GM19455 (cell line): ENCODE results near the gene SIDT1.

Source experiments
- ATAC-seq: cut with Tn5 transposase; IDR thresholded peaks from one replicate; pipeline ENCODE4 v1.9.1; 2021; ENCODE audit not compliant: unreplicated experiment

SIDT1 gene

GRCh38 chr3:113531826-113532697 is at the start of gene SIDT1:
SIDT1 (plus strand) TSS chr3:113532555; CDS start chr3:113533022, 467 bp downstream.
- ATAC-seq = peak; percentile 69

- ATAC-seq = no peak
These were observed 47.2 kb upstream of the SIDT1 start for GRCh38 chr3:113485161-113485609.

GRCh38 chr3:113495035-113495434 is 37.3 kb upstream of the SIDT1 start:
- no peak for ATAC-seq

- ATAC-seq = no peak
These were observed 35.4 kb upstream of the SIDT1 start for GRCh38 chr3:113496924-113497323.

- no peak for ATAC-seq
These were observed 33.9 kb upstream of the SIDT1 start for GRCh38 chr3:113498221-113499005.

GRCh38 chr3:113499081-113499480 is 33.3 kb upstream of the SIDT1 start:
- ATAC-seq = no peak

GRCh38 chr3:113501597-113501996 is 30.8 kb upstream of the SIDT1 start:
- no peak for ATAC-seq

GRCh38 chr3:113505867-113506266 is 26.5 kb upstream of the SIDT1 start:
- no peak for ATAC-seq

GRCh38 chr3:113507501-113508067 is 24.8 kb upstream of the SIDT1 start:
- no peak for ATAC-seq

- ATAC-seq = no peak
These were observed 23.4 kb upstream of the SIDT1 start for GRCh38 chr3:113508966-113509365.

- peak; percentile 3 for ATAC-seq
These were observed 18.0 kb upstream of the SIDT1 start for GRCh38 chr3:113514265-113514769.

GRCh38 chr3:113516115-113516505 is 16.2 kb upstream of the SIDT1 start:
- ATAC-seq = no peak

- no peak for ATAC-seq
These were observed 10.4 kb upstream of the SIDT1 start for GRCh38 chr3:113521981-113522380.

GRCh38 chr3:113523241-113523640 is 9.1 kb upstream of the SIDT1 start:
- no peak for ATAC-seq

- peak; percentile 28 for ATAC-seq
These were observed 561 bp downstream of the SIDT1 start for GRCh38 chr3:113532698-113533533.

GRCh38 chr3:113533534-113533892 is 1.2 kb downstream of the SIDT1 start:
- ATAC-seq = peak; percentile 35

- no peak for ATAC-seq
These were observed 2.0 kb downstream of the SIDT1 start for GRCh38 chr3:113534365-113534764.

GRCh38 chr3:113535898-113536297 is 3.5 kb downstream of the SIDT1 start:
- ATAC-seq = no peak

- ATAC-seq = no peak
These were observed 4.3 kb downstream of the SIDT1 start for GRCh38 chr3:113536627-113537101.

GRCh38 chr3:113537155-113537554 is 4.8 kb downstream of the SIDT1 start:
- no peak for ATAC-seq
